ENCODE data around the gene UBE2A.

DNA sequence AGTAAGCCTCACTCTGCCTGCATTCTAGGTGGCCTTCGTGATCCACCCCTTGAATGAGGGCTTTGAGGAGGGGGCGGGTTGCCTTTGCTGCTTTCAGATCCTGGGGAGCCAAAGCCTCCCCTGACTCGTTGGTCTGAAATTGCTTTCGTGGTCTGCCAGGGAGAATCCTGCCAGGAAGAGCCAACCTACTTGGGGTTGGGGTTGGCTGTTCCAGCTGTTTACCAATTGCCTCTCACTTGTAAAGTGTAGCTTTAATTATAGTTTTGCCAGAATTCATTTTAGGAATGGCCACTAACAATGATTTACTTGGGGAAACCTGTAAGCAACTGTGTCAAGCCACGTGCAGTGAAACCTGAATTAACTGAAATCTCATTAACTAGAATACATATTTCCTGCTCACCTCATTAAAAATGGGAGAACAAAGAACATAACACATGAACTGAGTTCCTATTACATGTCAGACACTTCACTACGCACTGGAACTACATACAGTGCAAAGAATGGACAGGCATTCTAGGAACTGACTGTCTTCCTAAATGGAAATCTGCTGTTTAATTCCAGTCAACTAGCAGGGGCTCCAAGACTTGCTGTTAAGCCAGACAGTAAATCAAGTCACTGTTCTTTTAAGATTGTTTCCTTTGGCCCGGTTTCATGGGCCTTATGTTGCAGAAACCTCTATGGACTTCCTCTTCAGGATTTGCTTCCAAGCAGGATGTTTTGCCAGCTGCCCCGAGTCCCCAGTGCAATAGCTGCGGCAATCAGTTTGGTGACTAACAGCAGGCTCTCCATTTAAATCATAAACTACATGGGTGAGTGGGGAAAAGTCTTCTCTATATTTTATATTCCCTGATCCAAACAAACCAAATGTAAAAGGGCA is 48.2 kb downstream of the UBE2A start:
- TF ChIP-seq, protein P1, sequence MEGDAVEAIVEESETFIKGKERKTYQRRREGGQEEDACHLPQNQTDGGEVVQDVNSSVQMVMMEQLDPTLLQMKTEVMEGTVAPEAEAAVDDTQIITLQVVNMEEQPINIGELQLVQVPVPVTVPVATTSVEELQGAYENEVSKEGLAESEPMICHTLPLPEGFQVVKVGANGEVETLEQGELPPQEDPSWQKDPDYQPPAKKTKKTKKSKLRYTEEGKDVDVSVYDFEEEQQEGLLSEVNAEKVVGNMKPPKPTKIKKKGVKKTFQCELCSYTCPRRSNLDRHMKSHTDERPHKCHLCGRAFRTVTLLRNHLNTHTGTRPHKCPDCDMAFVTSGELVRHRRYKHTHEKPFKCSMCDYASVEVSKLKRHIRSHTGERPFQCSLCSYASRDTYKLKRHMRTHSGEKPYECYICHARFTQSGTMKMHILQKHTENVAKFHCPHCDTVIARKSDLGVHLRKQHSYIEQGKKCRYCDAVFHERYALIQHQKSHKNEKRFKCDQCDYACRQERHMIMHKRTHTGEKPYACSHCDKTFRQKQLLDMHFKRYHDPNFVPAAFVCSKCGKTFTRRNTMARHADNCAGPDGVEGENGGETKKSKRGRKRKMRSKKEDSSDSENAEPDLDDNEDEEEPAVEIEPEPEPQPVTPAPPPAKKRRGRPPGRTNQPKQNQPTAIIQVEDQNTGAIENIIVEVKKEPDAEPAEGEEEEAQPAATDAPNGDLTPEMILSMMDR (conservative IDR thresholded peaks at IDR 0.05; ENCODE audit: low read depth, low read length): no peak
- TF ChIP-seq EZH2 (IDR thresholded peaks at IDR 0.05; ENCODE audit: low read length, unreplicated experiment): no peak
